HEK293 (cell line): ENCODE data around the gene ADRA2C.

ENCODE experiments used
- CTCF ChIA-PET: fragments of 350-600 bp; formaldehyde crosslinking; extraction: SDS; loops from one replicate; lab custom pipeline; 2021; ENCODE audit warnings: antibody characterized with exemption; lab: Yijun Ruan, JAX
- POLR2A ChIA-PET: fragments of 300-600 bp; formaldehyde crosslinking; extraction: SDS; loops from one replicate; lab custom pipeline; 2020; ENCODE audit warnings: antibody characterized with exemption, inconsistent platforms; lab: Yijun Ruan, JAX
- H3K27ac ChIP-seq: fragments of 200-500 bp; sonication (Bioruptor generic); 2 replicates; pipeline ENCODE4 v1.5.1; 2014; ENCODE audit warnings: low read depth, low read length, control low read depth, inconsistent platforms; ENCODE audit errors: extremely low read depth
- H3K36me3 ChIP-seq, 2 experiments: fragments of 200-500 bp in 1 of 2; sonication (Bioruptor generic) in 1 of 2; 1 replicate in 1 of 2; 2 replicates in 1 of 2; pipeline ENCODE4 v1.5.1; 2014 to 2017; ENCODE audit warnings: inconsistent platforms in 2 of 2, low read length in 2 of 2; ENCODE audit not compliant: control insufficient read depth in 2 of 2, insufficient read depth in 1 of 2
- H3K4me1 ChIP-seq: fragments of 200-500 bp; sonication (Bioruptor generic); 2 replicates; pipeline ENCODE4 v1.5.1; 2014; ENCODE audit warnings: mild to moderate bottlenecking, low read length, inconsistent platforms; ENCODE audit not compliant: control insufficient read depth, insufficient read depth
- H3K4me3 ChIP-seq: 2 replicates; pipeline ENCODE4 v1.5.1; 2011; ENCODE audit warnings: low read depth, mild to moderate bottlenecking, control low read depth, low read length, moderate library complexity
- H3K9me3 ChIP-seq: fragments of 200-500 bp; sonication (Bioruptor generic); 2 replicates; pipeline ENCODE4 v1.5.1; 2014; ENCODE audit warnings: low read depth, low read length, inconsistent platforms; ENCODE audit not compliant: control insufficient read depth, insufficient read depth
- BCL6B ChIP-seq: fragments of 450-650 bp; formaldehyde crosslinking; IDR thresholded peaks from 2 replicates; pipeline ENCODE4 v1.5.1; 2017; ENCODE audit warnings: missing biosample characterization, missing genetic modification characterization
- GLI4 ChIP-seq: fragments of 450-650 bp; formaldehyde crosslinking; IDR thresholded peaks from 2 replicates; pipeline ENCODE4 v1.5.1; 2016; ENCODE audit warnings: missing biosample characterization, missing genetic modification characterization
- INSM2 ChIP-seq: fragments of 450-650 bp; formaldehyde crosslinking; IDR thresholded peaks from 2 replicates; pipeline ENCODE4 v1.5.1; 2016; ENCODE audit warnings: missing biosample characterization, missing genetic modification characterization
- KLF1 ChIP-seq: fragments of 450-650 bp; formaldehyde crosslinking; IDR thresholded peaks from 2 replicates; pipeline ENCODE4 v1.5.1; 2016; ENCODE audit warnings: missing biosample characterization, missing genetic modification characterization
- SP3 ChIP-seq: fragments of 450-650 bp; formaldehyde crosslinking; IDR thresholded peaks from 2 replicates; pipeline ENCODE4 v1.5.1; 2016; ENCODE audit warnings: missing biosample characterization, missing genetic modification characterization
- ZFP69B ChIP-seq: fragments of 450-650 bp; formaldehyde crosslinking; IDR thresholded peaks from 2 replicates; pipeline ENCODE4 v1.5.1; 2016; ENCODE audit warnings: missing biosample characterization, missing genetic modification characterization
- ZNF211 ChIP-seq: fragments of 450-650 bp; formaldehyde crosslinking; IDR thresholded peaks from 2 replicates; pipeline ENCODE4 v1.5.1; 2016; ENCODE audit warnings: low read depth, missing biosample characterization, missing genetic modification characterization
- ZNF24 ChIP-seq: fragments of 450-650 bp; formaldehyde crosslinking; IDR thresholded peaks from 2 replicates; pipeline ENCODE4 v1.5.1; 2016; ENCODE audit warnings: missing biosample characterization, missing genetic modification characterization
- ZNF324 ChIP-seq: fragments of 450-650 bp; formaldehyde crosslinking; IDR thresholded peaks from 2 replicates; pipeline ENCODE4 v1.5.1; 2016; ENCODE audit warnings: missing biosample characterization, missing genetic modification characterization
- ZNF335 ChIP-seq: fragments of 450-650 bp; formaldehyde crosslinking; conservative IDR thresholded peaks from 2 replicates; pipeline ENCODE4 v1.5.1; 2016; ENCODE audit warnings: missing biosample characterization, missing genetic modification characterization
- ZNF366 ChIP-seq: fragments of 450-650 bp; formaldehyde crosslinking; conservative IDR thresholded peaks from 2 replicates; pipeline ENCODE4 v1.5.1; 2016; ENCODE audit warnings: missing biosample characterization, missing genetic modification characterization
- ZNF391 ChIP-seq: fragments of 450-650 bp; formaldehyde crosslinking; IDR thresholded peaks from 2 replicates; pipeline ENCODE4 v1.5.1; 2016; ENCODE audit warnings: low read depth, missing biosample characterization, missing genetic modification characterization, borderline replicate concordance
- ZNF433 ChIP-seq: fragments of 450-650 bp; formaldehyde crosslinking; IDR thresholded peaks from 2 replicates; pipeline ENCODE4 v1.5.1; 2016; ENCODE audit warnings: missing biosample characterization, missing genetic modification characterization, low read depth
- ZNF530 ChIP-seq: fragments of 450-650 bp; formaldehyde crosslinking; IDR thresholded peaks from 2 replicates; pipeline ENCODE4 v1.5.1; 2016; ENCODE audit warnings: low read depth, missing biosample characterization, missing genetic modification characterization
- ZNF654 ChIP-seq: fragments of 450-650 bp; formaldehyde crosslinking; IDR thresholded peaks from 2 replicates; pipeline ENCODE4 v1.5.1; 2016; ENCODE audit warnings: low read depth, missing biosample characterization, missing genetic modification characterization
- ZNF692 ChIP-seq: fragments of 450-650 bp; formaldehyde crosslinking; IDR thresholded peaks from 2 replicates; pipeline ENCODE4 v1.5.1; 2016; ENCODE audit warnings: missing biosample characterization, missing genetic modification characterization
- TF ChIP-seq, protein P1 (sequence below): fragments of 450-650 bp; formaldehyde crosslinking; conservative IDR thresholded peaks from 2 replicates; pipeline ENCODE4 v1.5.1; 2016; ENCODE audit warnings: low read depth, missing biosample characterization, missing genetic modification characterization
- TF ChIP-seq, protein P2 (sequence below): fragments of 450-650 bp; formaldehyde crosslinking; IDR thresholded peaks from 2 replicates; pipeline ENCODE4 v1.5.1; 2016; ENCODE audit warnings: missing biosample characterization, missing genetic modification characterization
- TF ChIP-seq, protein P3 (sequence below): fragments of 450-650 bp; formaldehyde crosslinking; IDR thresholded peaks from 2 replicates; pipeline ENCODE4 v1.5.1; 2017; ENCODE audit warnings: missing biosample characterization, missing genetic modification characterization
- TF ChIP-seq, protein P4 (sequence below): fragments of 450-650 bp; formaldehyde crosslinking; IDR thresholded peaks from 2 replicates; pipeline ENCODE4 v1.5.1; 2016; ENCODE audit warnings: missing biosample characterization, missing genetic modification characterization

Gene ADRA2C

DNA sequence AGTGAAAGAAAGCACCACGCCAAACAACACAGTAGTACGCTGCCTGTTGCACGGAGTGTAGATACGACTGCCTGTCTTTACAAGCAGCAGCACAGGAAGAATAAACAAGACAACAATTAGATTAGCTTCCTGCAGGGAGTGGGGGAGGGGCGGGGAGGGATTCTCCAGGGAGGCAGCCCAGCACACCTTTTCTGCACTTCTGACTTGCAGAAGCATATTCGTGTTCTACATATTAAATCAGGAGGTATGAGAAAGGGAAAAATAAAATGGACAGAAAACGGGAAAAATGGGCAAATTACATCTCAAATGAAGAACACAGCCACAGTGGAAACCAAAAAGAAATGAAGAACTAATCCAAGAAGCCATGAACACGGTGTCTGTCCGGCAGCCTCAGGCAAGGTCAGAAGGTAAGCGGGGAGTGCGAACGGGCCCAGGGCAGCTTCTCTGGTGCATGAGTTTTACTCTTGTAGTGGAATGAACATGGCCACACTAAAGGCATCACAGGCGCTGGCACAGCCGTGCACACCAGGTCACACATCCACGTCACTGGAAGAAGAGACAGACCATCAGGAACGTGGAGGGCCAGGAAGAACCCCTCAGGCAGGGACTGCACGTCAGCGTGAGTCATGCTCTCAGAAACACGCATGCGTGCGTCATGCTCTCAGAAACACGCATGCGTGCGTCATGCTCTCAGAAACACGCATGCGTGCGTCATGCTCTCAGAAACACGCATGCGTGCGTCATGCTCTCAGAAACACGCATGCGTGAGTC, 20.1 kb upstream of the ADRA2C start (continued):
- TF ChIP-seq BCL6B (tag by site-specific recombination), result no peak

DNA sequence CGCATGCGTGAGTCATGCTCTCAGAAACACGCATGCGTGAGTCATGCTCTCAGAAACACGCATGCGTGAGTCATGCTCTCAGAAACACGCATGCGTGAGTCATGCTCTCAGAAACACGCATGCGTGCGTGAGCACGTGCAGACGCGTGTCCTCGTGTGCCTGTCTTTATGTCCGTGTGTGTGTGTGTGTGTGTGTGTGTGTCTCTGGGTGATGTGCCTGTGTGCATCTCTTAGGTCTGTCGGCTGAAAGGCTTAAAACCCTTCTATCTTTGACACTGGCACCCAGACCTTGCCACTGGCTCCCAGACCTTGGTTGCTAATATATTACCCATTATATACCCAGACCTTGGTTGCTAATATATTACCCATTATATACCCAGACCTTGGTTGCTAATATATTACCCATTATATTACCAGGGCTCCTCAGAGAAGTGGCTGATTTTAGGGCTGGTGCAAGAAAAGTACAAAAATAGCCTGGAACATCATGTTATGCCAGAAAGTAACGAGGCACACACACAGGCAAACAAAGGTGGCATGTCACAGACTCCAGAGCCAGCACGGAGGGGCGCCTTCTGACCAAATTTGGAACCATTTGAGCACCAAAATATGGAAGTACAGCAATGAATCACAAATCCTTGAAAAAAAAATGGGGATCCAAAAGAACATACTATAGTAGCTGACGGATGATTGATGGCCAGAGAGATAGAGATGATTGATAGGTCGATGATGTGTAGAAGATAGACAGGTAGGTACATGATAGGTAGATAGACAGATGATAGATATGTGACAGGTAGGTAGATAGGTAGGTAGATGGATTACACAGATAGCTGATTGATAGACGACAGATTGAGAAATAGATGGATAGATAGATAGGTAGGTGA, 19.2 kb upstream of the ADRA2C start:
- CTCF ChIA-PET, result interaction anchor here (0.6 to 2.9 kb wide), 11 partner anchors 10 to 195 kb away, joined by 3 to 20 read pairs (median 5); no protein-coding TSS in a partner anchor
- POLR2A ChIA-PET, result interaction anchor here (1.0 kb wide), 1 partner anchor 18 kb away, joined by 3 read pairs; no protein-coding TSS in a partner anchor
- Histone ChIP-seq H3K27ac (no peak overlapping the region), H3K9me3 (no peaks in the 10 kb centered on the region), H3K4me3 (no peak overlapping the region), H3K4me1 (0 out of 2 replicates have a peak, but pooled peaks cover 2% of the 10 kb centered on the region), H3K36me3 (no peaks in the 10 kb centered on the region)
- TF ChIP-seq INSM2 (tag by site-specific recombination), result no peak
- TF ChIP-seq KLF1, result peak; percentile 26; the same call in 1 of the 2 replicates
- TF ChIP-seq, protein P1, sequence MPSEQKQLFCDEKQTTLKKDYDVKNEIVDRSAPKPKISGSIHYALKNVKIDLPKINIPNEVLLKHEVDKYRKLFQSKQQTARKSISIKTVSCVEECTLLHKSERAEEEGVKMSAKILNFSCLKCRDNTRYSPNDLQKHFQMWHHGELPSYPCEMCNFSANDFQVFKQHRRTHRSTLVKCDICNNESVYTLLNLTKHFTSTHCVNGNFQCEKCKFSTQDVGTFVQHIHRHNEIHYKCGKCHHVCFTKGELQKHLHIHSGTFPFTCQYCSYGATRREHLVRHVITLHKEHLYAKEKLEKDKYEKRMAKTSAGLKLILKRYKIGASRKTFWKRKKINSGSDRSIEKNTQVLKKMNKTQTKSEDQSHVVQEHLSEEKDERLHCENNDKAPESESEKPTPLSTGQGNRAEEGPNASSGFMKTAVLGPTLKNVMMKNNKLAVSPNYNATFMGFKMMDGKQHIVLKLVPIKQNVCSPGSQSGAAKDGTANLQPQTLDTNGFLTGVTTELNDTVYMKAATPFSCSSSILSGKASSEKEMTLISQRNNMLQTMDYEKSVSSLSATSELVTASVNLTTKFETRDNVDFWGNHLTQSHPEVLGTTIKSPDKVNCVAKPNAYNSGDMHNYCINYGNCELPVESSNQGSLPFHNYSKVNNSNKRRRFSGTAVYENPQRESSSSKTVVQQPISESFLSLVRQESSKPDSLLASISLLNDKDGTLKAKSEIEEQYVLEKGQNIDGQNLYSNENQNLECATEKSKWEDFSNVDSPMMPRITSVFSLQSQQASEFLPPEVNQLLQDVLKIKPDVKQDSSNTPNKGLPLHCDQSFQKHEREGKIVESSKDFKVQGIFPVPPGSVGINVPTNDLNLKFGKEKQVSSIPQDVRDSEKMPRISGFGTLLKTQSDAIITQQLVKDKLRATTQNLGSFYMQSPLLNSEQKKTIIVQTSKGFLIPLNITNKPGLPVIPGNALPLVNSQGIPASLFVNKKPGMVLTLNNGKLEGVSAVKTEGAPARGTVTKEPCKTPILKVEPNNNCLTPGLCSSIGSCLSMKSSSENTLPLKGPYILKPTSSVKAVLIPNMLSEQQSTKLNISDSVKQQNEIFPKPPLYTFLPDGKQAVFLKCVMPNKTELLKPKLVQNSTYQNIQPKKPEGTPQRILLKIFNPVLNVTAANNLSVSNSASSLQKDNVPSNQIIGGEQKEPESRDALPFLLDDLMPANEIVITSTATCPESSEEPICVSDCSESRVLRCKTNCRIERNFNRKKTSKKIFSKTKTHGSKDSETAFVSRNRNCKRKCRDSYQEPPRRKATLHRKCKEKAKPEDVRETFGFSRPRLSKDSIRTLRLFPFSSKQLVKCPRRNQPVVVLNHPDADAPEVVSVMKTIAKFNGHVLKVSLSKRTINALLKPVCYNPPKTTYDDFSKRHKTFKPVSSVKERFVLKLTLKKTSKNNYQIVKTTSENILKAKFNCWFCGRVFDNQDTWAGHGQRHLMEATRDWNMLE (tag by site-specific recombination), result peak; percentile 75
- peak; percentile 54; the same call in 1 of the 2 replicates for TF ChIP-seq ZNF211 (tag by site-specific recombination)
- TF ChIP-seq, protein P2, sequence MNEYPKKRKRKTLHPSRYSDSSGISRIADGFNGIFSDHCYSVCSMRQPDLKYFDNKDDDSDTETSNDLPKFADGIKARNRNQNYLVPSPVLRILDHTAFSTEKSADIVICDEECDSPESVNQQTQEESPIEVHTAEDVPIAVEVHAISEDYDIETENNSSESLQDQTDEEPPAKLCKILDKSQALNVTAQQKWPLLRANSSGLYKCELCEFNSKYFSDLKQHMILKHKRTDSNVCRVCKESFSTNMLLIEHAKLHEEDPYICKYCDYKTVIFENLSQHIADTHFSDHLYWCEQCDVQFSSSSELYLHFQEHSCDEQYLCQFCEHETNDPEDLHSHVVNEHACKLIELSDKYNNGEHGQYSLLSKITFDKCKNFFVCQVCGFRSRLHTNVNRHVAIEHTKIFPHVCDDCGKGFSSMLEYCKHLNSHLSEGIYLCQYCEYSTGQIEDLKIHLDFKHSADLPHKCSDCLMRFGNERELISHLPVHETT, result no peak
- no peak for TF ChIP-seq ZNF433 (tag by site-specific recombination)
- TF ChIP-seq ZNF335 (tag by site-specific recombination), result peak; percentile 92
- TF ChIP-seq GLI4, result peak; percentile 89; the same call in 1 of the 2 replicates
- TF ChIP-seq ZNF530 (tag by site-specific recombination), result no peak
- peak; percentile 96 for TF ChIP-seq ZFP69B
- TF ChIP-seq ZNF692 (tag by site-specific recombination), result peak; percentile 99
- TF ChIP-seq, protein P3, sequence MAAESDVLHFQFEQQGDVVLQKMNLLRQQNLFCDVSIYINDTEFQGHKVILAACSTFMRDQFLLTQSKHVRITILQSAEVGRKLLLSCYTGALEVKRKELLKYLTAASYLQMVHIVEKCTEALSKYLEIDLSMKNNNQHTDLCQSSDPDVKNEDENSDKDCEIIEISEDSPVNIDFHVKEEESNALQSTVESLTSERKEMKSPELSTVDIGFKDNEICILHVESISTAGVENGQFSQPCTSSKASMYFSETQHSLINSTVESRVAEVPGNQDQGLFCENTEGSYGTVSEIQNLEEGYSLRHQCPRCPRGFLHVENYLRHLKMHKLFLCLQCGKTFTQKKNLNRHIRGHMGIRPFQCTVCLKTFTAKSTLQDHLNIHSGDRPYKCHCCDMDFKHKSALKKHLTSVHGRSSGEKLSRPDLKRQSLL (tag by site-specific recombination), result no peak
- peak; percentile 45; the same call in 1 of the 2 replicates for TF ChIP-seq ZNF24 (tag by site-specific recombination)
- no peak for TF ChIP-seq ZNF654 (tag by site-specific recombination)
- TF ChIP-seq ZNF324 (tag by site-specific recombination), result peak; percentile 92
- TF ChIP-seq, protein P4, sequence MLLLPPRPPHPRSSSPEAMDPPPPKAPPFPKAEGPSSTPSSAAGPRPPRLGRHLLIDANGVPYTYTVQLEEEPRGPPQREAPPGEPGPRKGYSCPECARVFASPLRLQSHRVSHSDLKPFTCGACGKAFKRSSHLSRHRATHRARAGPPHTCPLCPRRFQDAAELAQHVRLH (tag by site-specific recombination), result peak; percentile 53; the same call in 1 of the 2 replicates
- peak; percentile 61 for TF ChIP-seq ZNF366 (tag by site-specific recombination)
- TF ChIP-seq ZNF391 (tag by site-specific recombination), result peak; percentile 87; the same call in 1 of the 2 replicates
- peak; percentile 22; the same call in 1 of the 2 replicates for TF ChIP-seq SP3
